Epithelial cell of proximal tubule (primary cell): ENCODE data around the gene VSIG2. TPM values are rescaled to one million over a fixed set of nuclear protein-coding genes. Genes with fewer than 3 reads are reported as not detected.
A peak's percentile ranks its signal among the peaks of the same experiment; 100 is the strongest.

Source experiments
- DNase-seq: peaks from one replicate; pipeline ENCODE4 v3.0.0-alpha.2; 2011; ENCODE audit warnings: low read depth
- H3K4me3 ChIP-seq: 2 replicates; pipeline ENCODE4 v1.5.1; 2011; ENCODE audit warnings: low read depth, mild to moderate bottlenecking, low read length
- total RNA-seq: library from RNA; depleted of rRNA; stranded (reverse); fragments of >200 nt; gene quantifications from 2 replicates; pipeline ENCODE4 v1.2.3, GENCODE V29; 2015
- TF ChIP-seq, protein P1 (sequence below): conservative IDR thresholded peaks from 2 replicates; pipeline ENCODE4 v1.5.1; 2012; ENCODE audit warnings: low read depth, mild to moderate bottlenecking, low read length

Gene VSIG2, protein sequence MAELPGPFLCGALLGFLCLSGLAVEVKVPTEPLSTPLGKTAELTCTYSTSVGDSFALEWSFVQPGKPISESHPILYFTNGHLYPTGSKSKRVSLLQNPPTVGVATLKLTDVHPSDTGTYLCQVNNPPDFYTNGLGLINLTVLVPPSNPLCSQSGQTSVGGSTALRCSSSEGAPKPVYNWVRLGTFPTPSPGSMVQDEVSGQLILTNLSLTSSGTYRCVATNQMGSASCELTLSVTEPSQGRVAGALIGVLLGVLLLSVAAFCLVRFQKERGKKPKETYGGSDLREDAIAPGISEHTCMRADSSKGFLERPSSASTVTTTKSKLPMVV
- total RNA-seq: 0.29 and 0.40 TPM in 2 replicates

DNA sequence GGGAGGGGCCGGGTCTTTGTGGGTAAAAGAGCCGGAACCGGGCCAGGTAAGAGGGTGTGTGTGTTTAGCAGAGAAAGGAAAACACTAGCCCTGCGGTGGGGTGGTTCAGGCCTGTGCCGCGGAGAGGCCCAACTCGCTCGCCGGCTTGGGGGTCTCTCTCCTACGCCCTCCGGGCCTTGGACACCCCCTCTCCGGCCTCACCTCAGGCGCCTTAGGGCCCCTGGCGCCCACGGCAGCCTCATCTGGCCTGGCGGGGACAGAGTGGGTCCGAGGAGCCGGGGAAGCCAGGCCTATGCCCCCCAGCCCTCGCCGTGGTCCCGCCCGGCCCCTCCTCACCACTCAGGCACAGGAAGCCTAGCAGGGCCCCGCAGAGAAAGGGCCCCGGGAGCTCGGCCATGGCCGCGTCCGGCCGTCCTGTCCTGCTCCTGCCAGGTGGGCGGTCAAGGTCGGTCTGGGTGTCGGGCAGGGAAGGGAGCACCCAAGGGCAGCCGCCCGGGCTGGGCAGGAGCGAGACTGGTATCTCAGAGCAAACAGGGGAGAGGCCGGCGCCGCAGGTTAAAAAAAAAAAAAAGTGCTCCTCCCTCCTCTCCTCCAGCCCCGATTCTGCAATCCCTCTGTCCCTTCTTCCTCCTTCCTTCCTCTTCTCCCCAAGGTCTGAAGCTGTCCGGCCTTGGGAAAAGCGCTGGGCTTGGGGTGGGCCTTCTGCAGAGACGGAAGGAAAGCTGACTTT lies at the start of gene VSIG2:
Gene VSIG2 (minus strand): TSS at position 515 of the 730 bp plus-strand sequence. CDS start 118 bp downstream, at position 397.
- no peak for DNase-seq
- TF ChIP-seq, protein P1, sequence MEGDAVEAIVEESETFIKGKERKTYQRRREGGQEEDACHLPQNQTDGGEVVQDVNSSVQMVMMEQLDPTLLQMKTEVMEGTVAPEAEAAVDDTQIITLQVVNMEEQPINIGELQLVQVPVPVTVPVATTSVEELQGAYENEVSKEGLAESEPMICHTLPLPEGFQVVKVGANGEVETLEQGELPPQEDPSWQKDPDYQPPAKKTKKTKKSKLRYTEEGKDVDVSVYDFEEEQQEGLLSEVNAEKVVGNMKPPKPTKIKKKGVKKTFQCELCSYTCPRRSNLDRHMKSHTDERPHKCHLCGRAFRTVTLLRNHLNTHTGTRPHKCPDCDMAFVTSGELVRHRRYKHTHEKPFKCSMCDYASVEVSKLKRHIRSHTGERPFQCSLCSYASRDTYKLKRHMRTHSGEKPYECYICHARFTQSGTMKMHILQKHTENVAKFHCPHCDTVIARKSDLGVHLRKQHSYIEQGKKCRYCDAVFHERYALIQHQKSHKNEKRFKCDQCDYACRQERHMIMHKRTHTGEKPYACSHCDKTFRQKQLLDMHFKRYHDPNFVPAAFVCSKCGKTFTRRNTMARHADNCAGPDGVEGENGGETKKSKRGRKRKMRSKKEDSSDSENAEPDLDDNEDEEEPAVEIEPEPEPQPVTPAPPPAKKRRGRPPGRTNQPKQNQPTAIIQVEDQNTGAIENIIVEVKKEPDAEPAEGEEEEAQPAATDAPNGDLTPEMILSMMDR: no peak
- no peak within 1 kb of the TSS for H3K4me3 ChIP-seq

DNA sequence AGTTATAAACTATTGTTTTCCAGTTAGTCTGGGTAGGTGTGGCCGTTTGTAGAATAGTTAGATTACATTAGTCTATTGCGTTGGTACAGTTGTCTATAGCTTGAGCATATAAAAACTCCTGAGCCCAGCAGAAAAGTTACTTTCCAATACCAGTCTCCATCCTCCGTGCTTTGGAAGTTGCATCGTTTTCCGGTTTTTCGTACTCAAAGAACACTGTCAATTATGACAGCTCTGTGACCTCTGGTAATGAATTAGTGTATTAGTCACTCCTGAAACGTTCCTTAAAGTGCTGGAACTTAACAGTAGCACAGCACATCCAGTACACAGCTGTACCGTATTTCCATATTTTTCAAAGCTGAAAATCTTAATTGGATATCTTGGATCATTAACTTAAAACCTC lies 49.0 kb upstream of the VSIG2 start:
- DNase-seq: no peak
- H3K4me3 ChIP-seq: peak overlapping the region; percentile 83
- TF ChIP-seq, protein P1: no peak

DNA sequence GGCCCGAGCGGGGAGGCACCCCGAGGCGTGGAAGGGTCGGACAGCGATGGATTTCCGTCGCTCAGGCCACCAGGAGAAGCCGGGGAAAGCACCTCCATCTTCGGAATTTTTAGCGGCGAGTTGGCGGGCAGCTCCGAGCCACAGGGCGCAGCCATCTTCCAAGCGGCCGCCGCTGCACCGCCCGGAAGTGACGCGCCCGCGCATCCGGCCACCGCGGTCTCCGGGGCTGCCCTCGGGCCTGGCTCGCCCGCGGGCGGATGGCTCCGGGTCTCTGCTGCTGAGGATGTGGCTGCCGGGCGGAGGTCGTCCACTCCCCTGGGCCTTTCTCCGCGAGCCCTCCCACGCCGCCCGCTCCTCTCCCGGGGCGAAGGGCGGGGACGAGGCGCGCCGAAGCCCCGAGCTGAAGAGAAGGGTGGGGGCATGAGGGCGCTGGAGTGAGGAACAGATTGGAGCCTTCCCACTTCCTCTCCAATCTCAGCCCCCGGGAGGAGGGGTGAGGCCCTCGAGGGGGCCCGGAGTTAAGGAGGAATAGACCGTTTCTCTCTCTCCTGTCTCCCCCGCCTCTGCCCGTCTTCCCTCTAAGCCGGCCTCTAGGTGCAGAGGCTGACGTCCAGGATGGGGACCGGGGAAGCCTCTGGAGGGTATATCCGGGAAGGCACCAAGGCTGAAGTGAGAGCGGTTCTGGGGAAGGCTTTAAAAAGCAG lies 48.3 kb upstream of the VSIG2 start, which contains the start of gene MSANTD2:
Gene MSANTD2 (minus strand): TSS at position 181 of the 704 bp plus-strand sequence. CDS start 26 bp downstream, at position 155.
- DNase-seq: no peak
- peak within 1 kb of the TSS; percentile 83 for H3K4me3 ChIP-seq
- TF ChIP-seq, protein P1: no peak

DNA sequence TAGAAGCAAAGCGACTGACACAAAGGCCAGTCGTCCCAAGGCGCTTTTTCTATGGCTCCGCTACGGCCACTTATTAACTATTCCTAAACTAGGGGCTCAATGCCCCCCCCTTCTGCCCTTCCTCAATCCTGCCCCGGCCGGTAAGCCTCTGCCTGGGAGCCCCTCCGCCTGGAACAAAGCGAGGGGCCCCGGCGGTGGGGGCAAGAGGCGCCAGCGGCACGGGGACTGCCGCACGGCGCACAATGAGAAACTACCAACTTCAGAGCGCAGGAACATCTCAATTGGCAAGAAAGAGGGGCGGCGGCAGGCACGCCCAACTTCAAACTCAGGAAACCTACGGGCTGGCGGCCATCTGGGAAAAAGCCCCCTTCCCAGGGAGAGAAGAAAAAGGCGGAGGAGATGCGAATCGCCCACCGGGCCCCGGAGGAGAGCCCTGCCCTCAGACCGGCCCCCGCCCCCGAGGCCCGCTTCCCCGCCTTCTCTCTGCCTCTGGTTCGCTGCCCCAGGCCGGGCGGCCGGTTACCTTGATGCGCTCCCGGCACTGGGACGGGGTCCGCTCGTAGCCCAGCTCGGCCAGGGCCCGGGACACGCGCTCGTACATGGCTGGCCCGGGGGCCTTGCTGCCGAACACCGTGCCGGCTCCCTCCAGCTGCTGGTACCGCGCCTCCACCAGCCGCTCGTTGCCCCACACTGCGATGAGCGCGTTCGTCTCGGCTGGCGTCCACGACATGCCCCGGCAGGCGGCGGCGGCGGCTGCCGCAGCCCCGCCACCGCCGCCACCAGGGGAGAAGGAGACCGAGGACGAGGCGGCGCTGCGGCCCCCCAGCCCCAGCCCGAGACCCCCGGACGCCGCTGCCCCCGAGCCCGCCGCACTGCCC lies 47.5 kb upstream of the VSIG2 start:
- TF ChIP-seq, protein P1: no peak
- H3K4me3 ChIP-seq: peak overlapping the region; percentile 83
- DNase-seq: no peak

DNA sequence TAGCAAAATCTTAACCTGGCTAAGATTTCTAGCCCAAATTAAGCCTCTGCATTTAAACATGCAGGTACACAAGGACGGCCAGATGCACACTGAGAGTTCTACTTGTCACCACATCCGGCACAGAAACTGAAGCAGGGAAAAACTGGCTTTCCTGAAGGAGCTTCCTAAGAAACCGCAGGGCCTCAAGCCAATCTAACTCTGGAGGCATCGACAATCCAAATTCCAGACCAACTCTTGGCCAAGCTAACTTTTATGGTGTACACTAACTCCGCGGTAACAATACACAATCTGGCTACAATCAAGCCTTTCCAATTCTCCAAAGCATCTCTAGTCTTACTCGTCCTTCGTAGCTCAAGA lies 46.9 kb upstream of the VSIG2 start:
- TF ChIP-seq, protein P1: no peak
- DNase-seq: no peak
- peak overlapping the region; percentile 83 for H3K4me3 ChIP-seq

DNA sequence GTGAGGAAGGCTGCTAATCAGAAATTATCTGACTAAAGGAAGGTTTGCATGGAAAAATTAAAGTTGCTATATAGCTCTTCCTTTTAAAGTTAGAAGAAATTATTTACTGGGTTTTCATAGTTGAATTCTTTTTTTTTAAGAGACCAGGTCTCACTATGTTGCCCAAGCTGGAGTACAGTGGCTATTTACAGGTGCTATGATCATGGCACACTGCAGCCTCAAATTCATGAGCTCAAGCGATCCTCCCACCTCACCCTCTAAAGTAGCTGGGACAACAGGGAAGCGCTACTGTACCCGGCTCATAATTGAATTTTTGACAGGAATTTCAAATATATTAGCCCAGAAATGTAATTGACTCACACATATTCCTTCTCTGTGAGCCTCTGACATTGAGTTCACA lies 44.3 kb upstream of the VSIG2 start:
- no peak for DNase-seq
- H3K4me3 ChIP-seq: no peak overlapping the region
- TF ChIP-seq, protein P1: no peak
